BJ (cell line): Measurements from ENCODE around the gene KCNAB1. TPM values are rescaled to one million over a fixed set of nuclear protein-coding genes. Genes with fewer than 3 reads are reported as not detected.

Experiments used
- CTCF ChIA-PET: fragments of 350-600 bp; formaldehyde crosslinking; extraction: SDS; loops from one replicate; lab custom pipeline; 2021; ENCODE audit warnings: antibody characterized with exemption, inconsistent platforms; lab: Yijun Ruan, JAX
- POLR2A ChIA-PET: fragments of 300-600 bp; sonication (Branson Sonifier 250); formaldehyde crosslinking; extraction: SDS; loops from one replicate; lab custom pipeline; 2021; ENCODE audit warnings: antibody characterized with exemption; lab: Charles Lee
- DNase-seq: peaks from one replicate; pipeline ENCODE4 v3.0.0-alpha.2; 2011; ENCODE audit warnings: low read depth
- H3K27me3 ChIP-seq: 2 replicates; pipeline ENCODE4 v1.6.0; 2011; ENCODE audit warnings: low read length; ENCODE audit not compliant: control insufficient read depth, insufficient read depth
- H3K36me3 ChIP-seq: 2 replicates; pipeline ENCODE4 v1.5.1; 2011; ENCODE audit warnings: low read length; ENCODE audit not compliant: control insufficient read depth, insufficient read depth
- H3K4me3 ChIP-seq: 2 replicates; pipeline ENCODE4 v1.5.1; 2011; ENCODE audit warnings: low read depth, mild to moderate bottlenecking, control low read depth, low read length
- CTCF ChIP-seq: IDR thresholded peaks from 2 replicates; pipeline ENCODE4 v1.5.1; 2011; ENCODE audit warnings: low read depth, mild to moderate bottlenecking, control low read depth, inconsistent platforms, low read length, moderate library complexity; ENCODE audit not compliant: insufficient read depth
- polyA plus RNA-seq: library from polyadenylated mRNA; depleted of rRNA; stranded (reverse); fragments of >200 nt; gene quantifications from 2 replicates; pipeline ENCODE4 v1.2.3, GENCODE V29; 2011

The KCNAB1 gene
- polyA plus RNA-seq, 1 experiment: not detected

- no peaks in the 10 kb centered on the region for H3K27me3 ChIP-seq
Measured at GRCh38 chr3:156303001-156303707, 182.8 kb downstream of the KCNAB1 start.

GRCh38 chr3:156304406-156304805 is 184.0 kb downstream of the KCNAB1 start:
- no peak for TF ChIP-seq CTCF
- H3K27me3 ChIP-seq: no peaks in the 10 kb centered on the region
- POLR2A ChIA-PET: no interaction called here
- CTCF ChIA-PET: no interaction called here
- no peak overlapping the region for H3K4me3 ChIP-seq
- DNase-seq: peak; percentile 44
- no peaks in the 10 kb centered on the region for H3K36me3 ChIP-seq

More at GRCh38 chr3:156303001-156303707, 182.8 kb downstream of the KCNAB1 start:
- no peak for DNase-seq
- Histone ChIP-seq H3K4me3 (no peak overlapping the region), H3K36me3 (no peaks in the 10 kb centered on the region)
- ChIA-PET CTCF (no interaction called here), POLR2A (no interaction called here)
- TF ChIP-seq CTCF: no peak

- TF ChIP-seq CTCF: no peak
- POLR2A ChIA-PET: no interaction called here
- H3K27me3 ChIP-seq: no peaks in the 10 kb centered on the region
- H3K4me3 ChIP-seq: no peak overlapping the region
- no peaks in the 10 kb centered on the region for H3K36me3 ChIP-seq
- CTCF ChIA-PET: no interaction called here
- no peak for DNase-seq
Measured at GRCh38 chr3:156305672-156306071, 185.3 kb downstream of the KCNAB1 start.

DNA sequence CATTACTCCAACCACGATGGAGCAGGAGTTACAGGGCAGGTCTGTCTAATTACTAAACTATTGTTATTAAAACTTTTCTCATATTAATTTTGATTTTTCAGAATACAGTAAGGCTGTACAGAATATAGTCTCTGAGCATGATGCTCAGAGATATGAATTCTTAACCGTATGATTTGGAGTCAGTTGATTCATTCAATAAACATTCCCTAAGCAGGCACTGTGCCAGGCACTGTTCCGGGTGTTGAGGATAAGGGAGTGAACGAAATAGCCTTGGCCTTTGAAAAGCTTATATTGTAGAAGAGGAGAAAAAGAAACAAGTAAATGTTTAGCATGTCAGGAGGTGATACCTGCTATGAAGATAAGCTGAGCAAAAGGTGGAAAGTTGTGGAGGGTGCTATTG is 187.3 kb downstream of the KCNAB1 start:
- POLR2A ChIA-PET: no interaction called here
- no peak overlapping the region for H3K4me3 ChIP-seq
- CTCF ChIA-PET: interaction anchor here (1.1 kb wide), 1 partner anchor 12 kb away, joined by 7 read pairs; no protein-coding TSS in a partner anchor
- no peak for DNase-seq
- no peaks in the 10 kb centered on the region for H3K36me3 ChIP-seq
- no peak for TF ChIP-seq CTCF
- H3K27me3 ChIP-seq: no peaks in the 10 kb centered on the region

DNA sequence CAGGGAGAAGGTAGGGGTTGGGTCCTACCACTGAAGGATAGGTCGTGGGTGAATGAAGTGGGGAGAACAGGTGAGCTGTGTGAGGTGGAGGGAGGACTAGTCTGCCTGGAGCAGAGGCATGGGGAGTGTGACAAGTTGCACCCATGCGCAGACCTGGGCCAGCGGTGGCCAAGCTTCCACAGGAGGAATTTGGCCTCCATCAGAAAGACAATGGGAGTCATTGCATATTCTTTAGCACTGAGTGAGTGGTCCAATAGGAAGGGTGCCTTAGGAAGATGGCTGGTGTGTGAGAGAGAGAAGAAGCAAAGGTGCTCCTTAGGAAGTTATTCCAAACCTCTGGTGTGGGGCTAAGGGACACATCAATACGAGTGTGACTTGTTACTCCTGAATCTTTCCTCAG is 191.1 kb downstream of the KCNAB1 start:
- no peak for TF ChIP-seq CTCF
- CTCF ChIA-PET: no interaction called here
- no peaks in the 10 kb centered on the region for H3K27me3 ChIP-seq
- DNase-seq: no peak
- no peaks in the 10 kb centered on the region for H3K36me3 ChIP-seq
- no peak overlapping the region for H3K4me3 ChIP-seq
- POLR2A ChIA-PET: no interaction called here
